GM21381 (cell line): ENCODE measurements around the gene SEC11A.
"Not testable (repeated sequence)": the region's sequence is repeated elsewhere in the genome, so short reads cannot be mapped to it uniquely, and the experiment has no call there.

Experiments
- ATAC-seq: cut with Tn5 transposase; IDR thresholded peaks from one replicate; pipeline ENCODE4 v1.9.1; 2021; ENCODE audit warnings: mild to moderate bottlenecking, moderate library complexity; ENCODE audit not compliant: unreplicated experiment

The SEC11A gene

DNA sequence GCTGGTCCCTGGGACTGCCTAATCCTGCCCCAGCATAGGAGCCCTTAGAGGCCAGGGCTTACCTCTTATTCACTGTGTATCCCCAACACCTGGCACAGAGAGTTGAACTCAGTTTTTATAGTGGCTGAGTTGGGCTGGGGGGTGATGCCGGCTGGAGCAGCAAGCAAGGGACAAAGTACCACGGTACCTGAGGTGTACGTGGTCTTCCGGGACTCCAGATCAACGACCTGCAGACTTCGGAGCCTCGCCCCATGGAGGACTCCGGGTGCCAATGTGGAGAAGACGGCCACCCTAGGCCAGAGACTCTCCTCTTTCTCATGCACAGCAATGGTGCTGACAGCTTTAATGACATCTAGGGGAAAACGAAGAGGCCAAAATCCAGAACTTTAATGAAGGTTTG, 69.9 kb downstream of the SEC11A start:
- no peak for ATAC-seq

DNA sequence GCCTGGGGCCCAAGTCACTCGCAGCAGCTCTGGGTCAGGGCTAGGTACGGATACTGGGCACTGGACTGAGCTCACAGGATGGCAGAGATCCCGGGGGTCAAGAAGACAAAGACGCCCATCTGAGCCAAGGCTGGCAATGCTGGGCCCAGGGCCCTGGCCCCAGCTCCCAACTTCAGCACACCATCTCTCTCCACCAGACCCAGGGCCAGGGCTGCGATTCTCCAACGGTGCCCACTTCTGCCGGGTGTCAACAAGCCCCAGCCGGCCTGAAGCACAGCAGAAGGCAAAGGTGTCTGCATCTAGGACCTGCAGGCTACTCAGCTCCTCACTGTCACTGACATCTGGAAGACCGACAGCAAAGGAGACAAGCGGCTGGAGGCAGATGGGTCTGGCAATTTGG, 70.4 kb downstream of the SEC11A start:
- ATAC-seq = no peak

DNA sequence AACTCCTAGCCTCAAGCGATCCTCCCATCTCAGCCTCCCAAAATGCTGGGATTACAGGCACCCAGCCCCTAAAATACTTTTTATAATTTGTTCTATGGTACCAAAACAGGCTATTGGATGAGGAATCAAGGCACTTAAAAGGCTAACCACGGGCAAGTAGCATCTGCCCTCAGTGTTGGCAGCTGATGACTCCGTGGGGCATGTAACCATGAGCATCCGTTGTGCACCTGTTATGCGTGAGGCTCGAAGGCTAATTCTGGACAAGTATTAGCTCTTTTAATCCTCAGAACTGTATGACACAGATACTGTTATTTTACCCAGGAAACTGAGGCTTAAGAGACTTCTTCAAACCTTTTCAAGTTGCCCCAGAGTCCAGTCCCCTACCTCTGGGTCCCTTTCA, 72.1 kb downstream of the SEC11A start:
- ATAC-seq = no peak

DNA sequence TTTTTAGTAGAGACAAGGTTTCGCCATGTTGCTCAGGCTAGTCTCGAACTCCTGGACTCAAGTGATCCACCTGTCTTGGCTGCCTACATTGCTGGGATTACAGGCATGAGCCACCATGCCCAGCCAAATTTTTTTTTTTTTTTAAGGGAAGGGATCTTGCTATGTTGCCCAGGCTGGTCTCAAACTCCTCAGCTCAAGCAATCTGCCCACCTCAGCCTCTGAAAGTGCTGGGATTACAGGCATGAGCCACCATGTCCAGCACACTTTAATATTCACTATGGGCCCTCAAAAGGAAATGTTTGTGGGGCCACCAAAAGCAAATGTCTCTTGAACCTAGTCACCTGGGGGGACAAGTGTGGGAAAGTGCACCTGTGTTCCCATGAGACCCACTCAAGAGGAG, 73.3 kb downstream of the SEC11A start:
- ATAC-seq = not testable (repeated sequence)

DNA sequence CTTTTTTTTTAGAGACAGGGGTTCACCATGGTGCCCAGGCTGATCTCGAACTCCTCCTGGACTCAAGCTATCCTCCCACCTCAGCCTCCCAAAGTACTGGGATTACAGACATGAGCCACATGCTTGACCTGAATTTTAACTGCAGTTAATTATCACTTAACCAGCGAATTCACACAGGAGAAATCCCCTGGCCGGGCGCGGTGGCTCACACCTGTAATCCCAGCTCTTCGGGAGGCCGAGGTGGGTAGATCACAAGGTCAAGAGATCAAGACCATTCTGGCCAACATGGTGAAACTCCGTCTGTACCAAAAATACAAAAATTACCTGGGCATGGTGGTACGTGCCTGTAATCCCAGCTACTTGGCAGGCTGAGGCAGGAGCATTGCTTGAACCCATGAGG, 74.1 kb downstream of the SEC11A start:
- ATAC-seq = not testable (repeated sequence)

DNA sequence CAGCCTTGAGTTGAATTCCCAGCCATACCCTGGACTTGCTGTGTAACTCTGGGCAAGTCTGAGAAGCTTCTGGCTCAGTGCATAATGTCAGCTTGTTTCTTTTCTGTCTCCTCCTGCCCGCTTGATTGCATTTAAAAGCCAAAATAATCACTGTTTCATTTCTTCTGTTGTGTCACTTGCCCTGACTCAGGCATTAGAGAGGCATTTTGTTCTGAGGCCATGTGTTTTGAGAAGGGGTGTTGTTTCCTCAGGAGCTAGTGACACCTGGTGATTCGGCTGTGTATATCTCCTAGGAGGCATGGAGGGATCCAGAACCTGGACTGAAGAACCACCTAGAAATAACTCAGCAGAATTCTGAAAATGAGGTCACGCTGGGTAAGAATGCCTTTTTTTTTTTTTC, 77.8 kb downstream of the SEC11A start:
- ATAC-seq = no peak

DNA sequence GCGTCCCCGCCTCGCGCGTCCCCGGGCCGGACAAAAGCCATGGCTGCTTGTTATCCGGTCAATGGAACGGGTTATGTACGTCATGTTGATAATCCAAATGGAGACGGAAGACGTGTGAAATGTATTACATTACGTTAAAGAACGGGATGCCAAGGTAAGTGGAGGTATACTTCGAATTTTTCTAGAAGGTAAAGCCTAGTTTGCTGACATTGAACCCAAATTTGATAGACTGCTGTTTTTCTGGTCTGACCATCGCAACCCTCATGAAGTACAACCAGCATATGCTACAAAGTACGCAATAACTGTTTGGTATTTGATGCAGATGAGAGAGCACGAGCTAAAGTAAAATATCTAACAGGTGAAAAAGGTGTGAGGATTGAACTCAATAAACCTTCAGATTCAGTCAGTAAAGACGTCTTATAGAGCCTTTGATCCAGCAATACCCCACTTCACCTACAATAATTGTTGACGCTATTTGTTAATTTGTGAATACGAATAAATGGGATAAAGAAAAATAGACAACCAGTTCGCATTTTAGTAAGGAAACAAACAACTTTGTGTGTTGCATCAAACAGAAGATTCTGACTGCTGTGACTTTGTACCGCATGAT, 81.6 kb downstream of the SEC11A start:
- no peak for ATAC-seq

DNA sequence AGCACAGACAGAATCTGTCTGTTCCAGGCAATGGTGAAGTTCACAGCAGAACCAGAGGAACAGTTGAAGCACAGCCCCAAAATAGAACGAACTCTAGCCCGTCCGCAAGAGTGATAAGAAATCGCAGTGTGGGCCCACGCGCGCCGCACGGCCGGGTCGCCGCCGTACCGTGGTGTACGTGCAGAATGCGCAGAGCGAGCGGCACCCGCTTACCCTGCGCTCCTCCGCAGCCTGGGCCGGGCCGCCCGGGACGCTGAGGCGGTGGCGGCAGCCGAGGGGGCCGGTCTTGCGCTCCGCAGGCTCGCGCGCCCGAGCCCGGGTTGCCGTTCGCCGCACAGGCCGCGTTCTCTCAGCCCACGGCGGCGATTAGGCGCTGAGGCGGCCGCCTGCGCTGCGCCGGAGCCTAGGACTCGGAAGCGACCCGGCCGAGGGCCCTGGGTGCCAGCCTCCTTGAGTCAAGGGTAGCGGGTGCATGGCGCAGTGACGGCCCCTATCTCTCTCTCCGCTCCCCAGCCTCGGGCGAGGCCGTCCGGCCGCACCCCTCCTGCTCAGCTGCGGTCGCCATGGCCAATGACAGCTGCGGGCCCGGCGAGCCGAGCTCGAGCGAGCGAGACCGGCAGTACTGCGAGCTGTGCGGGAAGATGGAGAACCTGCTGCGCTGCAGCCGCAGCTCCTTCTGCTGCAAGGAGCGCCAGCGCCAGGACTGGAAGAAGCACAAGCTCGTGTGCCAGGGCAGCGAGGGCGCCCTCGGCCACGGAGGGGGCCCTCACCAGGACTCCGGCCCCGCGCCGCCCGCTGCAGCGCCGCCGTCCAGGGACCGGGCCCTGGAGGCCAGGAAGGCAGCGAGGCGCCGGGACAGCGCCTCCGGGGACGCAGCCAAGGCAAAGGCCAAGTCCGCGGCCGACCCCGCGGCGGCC, 82.4 kb downstream of the SEC11A start:
- peak; percentile 35 for ATAC-seq

DNA sequence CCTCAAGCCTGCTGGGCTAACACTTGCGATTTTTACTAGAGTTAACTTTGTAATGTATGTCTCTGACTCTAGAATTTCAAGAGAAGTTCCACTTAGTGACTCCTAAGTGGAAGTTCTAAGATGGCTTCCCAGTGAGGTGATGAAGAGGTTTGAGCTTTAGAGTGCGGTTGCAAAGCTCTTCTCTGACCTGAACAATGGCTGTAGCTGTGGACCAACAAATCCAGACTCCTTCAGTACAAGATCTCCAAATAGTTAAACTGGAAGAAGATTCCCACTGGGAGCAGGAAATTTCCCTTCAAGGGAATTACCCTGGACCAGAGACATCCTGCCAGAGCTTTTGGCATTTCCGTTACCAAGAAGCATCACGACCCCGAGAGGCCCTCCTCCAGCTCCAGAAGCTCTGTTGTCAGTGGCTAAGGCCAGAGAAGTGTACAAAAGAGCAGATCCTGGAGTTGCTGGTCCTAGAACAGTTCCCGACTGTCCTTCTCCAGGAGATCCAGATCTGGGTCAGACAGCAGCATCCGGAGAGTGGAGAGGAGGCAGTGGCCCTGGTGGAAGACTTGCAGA, 84.2 kb downstream of the SEC11A start:
- no peak for ATAC-seq

DNA sequence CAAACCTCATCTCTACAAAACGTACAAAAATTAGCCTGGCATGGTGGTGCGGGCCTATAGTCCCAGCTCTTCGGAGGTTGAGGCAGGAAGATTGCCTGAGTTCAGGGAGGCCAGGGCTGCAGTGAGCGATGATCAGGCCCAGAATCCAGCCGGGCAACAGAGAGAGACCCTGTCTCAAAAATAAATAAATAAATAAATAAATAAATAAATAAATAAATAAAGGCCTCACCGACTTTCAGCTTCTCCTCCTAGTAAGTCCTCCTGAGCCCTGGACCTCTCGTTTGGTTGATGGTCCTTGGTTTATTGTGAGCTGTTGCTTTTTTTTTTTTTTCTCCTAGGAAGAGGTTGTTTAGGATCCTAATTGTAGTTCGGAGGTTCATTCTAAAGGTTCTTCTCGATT, 86.9 kb downstream of the SEC11A start:
- ATAC-seq = no peak

DNA sequence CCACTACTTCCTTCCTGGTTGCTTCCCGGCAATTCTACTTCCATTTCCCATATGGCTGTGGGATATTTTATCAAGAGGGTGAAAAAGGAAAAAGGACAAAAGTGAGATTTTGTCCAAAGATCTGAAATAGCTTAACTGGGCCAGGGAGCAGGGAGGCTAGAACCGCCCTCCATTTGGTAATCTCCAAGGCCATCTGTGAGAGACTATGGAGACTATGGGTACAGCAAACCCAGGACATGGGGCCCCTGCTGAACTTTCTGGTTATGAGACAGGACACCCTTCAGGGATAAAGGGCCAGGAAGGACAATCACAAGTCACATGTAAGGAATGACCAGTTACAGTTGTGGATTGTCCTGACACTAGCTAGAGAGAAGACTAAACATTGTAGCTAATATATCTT, 90.8 kb downstream of the SEC11A start:
- ATAC-seq = no peak

DNA sequence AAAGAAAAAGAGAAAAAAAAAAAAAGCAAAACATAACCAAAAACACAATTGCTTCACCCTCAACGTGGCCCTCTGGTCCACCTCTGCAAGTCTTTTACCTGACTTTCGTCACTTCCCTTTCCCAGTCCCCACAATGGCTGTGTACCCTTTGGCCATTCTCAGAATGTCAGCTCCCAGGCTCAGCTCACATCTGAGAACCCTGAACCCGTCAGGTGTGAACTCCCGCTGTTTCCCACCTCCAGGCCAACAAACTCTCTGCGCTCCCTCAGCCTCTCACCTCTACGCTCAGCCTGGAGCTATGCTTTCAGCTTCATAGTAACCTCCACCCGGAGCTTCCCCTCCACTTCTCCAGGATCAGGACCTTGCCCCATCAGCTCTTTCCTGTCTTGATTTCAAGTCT, 91.6 kb downstream of the SEC11A start:
- no peak for ATAC-seq

DNA sequence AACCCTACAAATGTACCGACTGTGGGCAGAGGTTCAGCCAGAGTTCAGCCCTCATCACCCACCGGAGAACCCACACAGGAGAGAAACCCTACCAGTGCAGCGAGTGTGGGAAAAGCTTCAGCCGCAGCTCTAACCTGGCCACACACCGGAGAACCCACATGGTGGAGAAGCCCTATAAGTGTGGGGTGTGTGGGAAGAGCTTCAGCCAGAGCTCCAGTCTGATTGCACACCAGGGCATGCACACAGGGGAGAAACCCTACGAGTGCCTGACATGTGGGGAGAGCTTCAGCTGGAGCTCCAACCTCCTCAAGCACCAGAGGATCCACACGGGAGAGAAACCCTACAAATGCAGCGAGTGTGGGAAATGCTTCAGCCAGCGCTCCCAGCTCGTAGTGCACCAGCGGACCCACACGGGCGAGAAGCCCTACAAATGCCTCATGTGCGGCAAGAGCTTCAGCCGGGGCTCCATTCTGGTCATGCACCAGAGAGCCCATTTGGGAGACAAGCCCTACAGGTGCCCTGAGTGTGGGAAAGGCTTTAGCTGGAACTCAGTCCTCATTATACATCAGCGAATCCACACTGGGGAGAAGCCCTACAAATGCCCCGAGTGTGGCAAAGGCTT, 94.5 kb downstream of the SEC11A start:
- no peak for ATAC-seq

DNA sequence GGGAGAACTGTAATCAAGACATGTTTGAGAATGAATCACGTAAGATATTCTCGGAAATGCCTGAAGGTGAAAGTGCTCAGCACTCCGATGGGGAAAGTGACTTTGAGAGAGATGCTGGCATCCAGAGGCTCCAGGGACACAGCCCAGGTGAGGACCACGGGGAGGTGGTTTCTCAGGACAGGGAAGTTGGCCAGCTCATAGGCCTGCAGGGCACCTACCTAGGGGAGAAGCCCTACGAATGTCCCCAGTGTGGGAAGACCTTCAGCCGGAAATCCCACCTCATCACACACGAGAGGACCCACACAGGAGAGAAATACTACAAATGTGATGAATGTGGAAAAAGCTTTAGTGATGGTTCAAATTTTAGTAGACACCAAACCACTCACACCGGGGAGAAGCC, 95.3 kb downstream of the SEC11A start:
- ATAC-seq = no peak
